HepG2 (cell line): ENCODE measurements around the gene SLFN14. TPM values are rescaled to one million over a fixed set of nuclear protein-coding genes. Genes with fewer than 3 reads are reported as not detected.

ENCODE experiments used
- ATAC-seq: fragments of 200-7000 bp; cut with Tn5 transposase; 3 replicates; pipeline ENCODE4 v1.9.1; 2020; ENCODE audit warnings: mild to moderate bottlenecking, moderate library complexity
- BruUV-seq: library from RNA; stranded (reverse); fragments of 400-500 nt; replicated peaks from 2 replicates; lab custom pipeline; 2021; lab: Mats Ljungman, UMichigan
- CTCF ChIA-PET: fragments of 300-600 bp; formaldehyde crosslinking; extraction: SDS; loops from one replicate; lab custom pipeline; 2021; ENCODE audit warnings: low total read pairs, inconsistent platforms, low intra/inter-chr PET ratio; lab: Yijun Ruan, JAX
- POLR2A ChIA-PET: fragments of 350-600 bp; sonication (Branson Sonifier 250); formaldehyde crosslinking; loops from one replicate; lab custom pipeline; 2020; ENCODE audit warnings: antibody characterized with exemption, inconsistent platforms; lab: Yijun Ruan, JAX
- DNase-seq: peaks from one replicate; pipeline ENCODE4 v3.0.0-alpha.2; 2015; ENCODE audit warnings: low spot score
- FAIRE-seq: peaks from 3 replicates; lab custom pipeline; 2011; peaks lifted over from hg19 to GRCh38; lab: Jason Lieb, UNC
- H2AFZ ChIP-seq: one replicate; pipeline ENCODE4 v1.6.1; 2011; ENCODE audit warnings: low read length, inconsistent platforms
- H3K27ac ChIP-seq: fragments of 300-600 bp; 3 replicates; pipeline ENCODE4 v1.8.0; 2011; ENCODE audit warnings: mixed run types, mild to moderate bottlenecking, mixed read lengths, low read length, inconsistent platforms; ENCODE audit not compliant: insufficient read depth; ENCODE audit errors: extremely low read length
- H3K27me3 ChIP-seq, 2 experiments: fragments of 200-600 bp in 1 of 2; 2 replicates in 1 of 2; 3 replicates in 1 of 2; pipeline versions ENCODE4 v1.6.0 to v1.8.0; 2011; ENCODE audit warnings: low read length in 2 of 2, mild to moderate bottlenecking in 2 of 2, moderate library complexity in 2 of 2, inconsistent platforms in 1 of 2; ENCODE audit not compliant: insufficient read depth in 2 of 2, control insufficient read depth in 1 of 2
- H3K36me3 ChIP-seq, 2 experiments: fragments of 200-600 bp in 1 of 2; replicated peaks in 1 of 2; 2 replicates in 1 of 2; 3 replicates in 1 of 2; pipeline versions ENCODE4 v1.5.1 to v1.8.0; 2011; ENCODE audit warnings: low read length in 2 of 2, inconsistent platforms in 1 of 2; ENCODE audit not compliant: insufficient read depth in 2 of 2, control insufficient read depth in 1 of 2
- H3K4me1 ChIP-seq: 2 replicates; pipeline ENCODE4 v1.5.1; 2012; ENCODE audit warnings: low read length, inconsistent platforms; ENCODE audit not compliant: insufficient read depth
- H3K4me2 ChIP-seq: 2 replicates; pipeline ENCODE4 v1.6.0; 2011; ENCODE audit warnings: low read depth, low read length, inconsistent platforms
- H3K4me3 ChIP-seq, 3 experiments: fragments of 200-600 bp in 1 of 3; sonication (generic), shearing (Covaris generic) in 1 of 3; replicated peaks in 1 of 3; 2 replicates each; pipeline ENCODE4 v1.5.1; 2011 to 2016; ENCODE audit warnings: low read length in 3 of 3, inconsistent platforms in 2 of 3, low read depth in 2 of 3, mild to moderate bottlenecking in 2 of 3, control low read depth in 1 of 3, mixed read lengths in 1 of 3; ENCODE audit not compliant: insufficient read depth in 1 of 3
- H3K79me2 ChIP-seq: one replicate; pipeline ENCODE4 v1.6.1; 2011; ENCODE audit warnings: low read length, inconsistent platforms; ENCODE audit not compliant: insufficient read depth
- H3K9ac ChIP-seq: 2 replicates; pipeline ENCODE4 v1.6.0; 2011; ENCODE audit warnings: mild to moderate bottlenecking, low read depth, low read length, inconsistent platforms; ENCODE audit not compliant: insufficient read depth
- H3K9me3 ChIP-seq: 2 replicates; pipeline ENCODE4 v1.5.1; 2012; ENCODE audit warnings: mild to moderate bottlenecking, low read length
- H4K20me1 ChIP-seq: 2 replicates; pipeline ENCODE4 v1.6.0; 2011; ENCODE audit warnings: inconsistent platforms, mild to moderate bottlenecking, low read length, moderate library complexity; ENCODE audit not compliant: insufficient read depth
- ERF ChIP-seq: IDR thresholded peaks from 2 replicates; pipeline ENCODE4 v1.6.1; 2018; ENCODE audit warnings: missing biosample characterization, missing genetic modification reagents
- HNF1B ChIP-seq: sonication (generic); formaldehyde crosslinking; IDR thresholded peaks from 2 replicates; pipeline ENCODE4 v1.5.1; 2020; ENCODE audit warnings: mild to moderate bottlenecking, moderate library complexity, missing genetic modification reagents
- IKZF1 ChIP-seq: fragments of 450-650 bp; IDR thresholded peaks from 2 replicates; pipeline ENCODE4 v1.7.1; 2016
- MBNL3 ChIP-seq: fragments of 250-450 bp; sonication (Bioruptor Pico); conservative IDR thresholded peaks from 2 replicates; pipeline ENCODE4 v1.8.0; 2022; ENCODE audit warnings: mild to moderate bottlenecking, inconsistent platforms
- SMYD3 ChIP-seq: sonication (generic); formaldehyde crosslinking; IDR thresholded peaks from 2 replicates; pipeline ENCODE4 v1.8.1; 2023; ENCODE audit warnings: mild to moderate bottlenecking, missing genetic modification reagents
- TBP ChIP-seq: sonication (generic); formaldehyde crosslinking; IDR thresholded peaks from 2 replicates; pipeline ENCODE4 v1.5.0; 2020; ENCODE audit warnings: missing genetic modification reagents
- YEATS2 ChIP-seq: sonication (generic); formaldehyde crosslinking; IDR thresholded peaks from 2 replicates; pipeline ENCODE4 v1.4.0; 2020; ENCODE audit warnings: missing genetic modification reagents, borderline replicate concordance
- ZBTB38 ChIP-seq: sonication (generic); formaldehyde crosslinking; IDR thresholded peaks from 2 replicates; pipeline ENCODE4 v1.5.1; 2020; ENCODE audit warnings: mild to moderate bottlenecking, missing genetic modification reagents
- ZNF431 ChIP-seq: sonication (generic); formaldehyde crosslinking; IDR thresholded peaks from 2 replicates; pipeline ENCODE4 v1.9.0; 2022; ENCODE audit warnings: missing genetic modification reagents, low read depth, mild to moderate bottlenecking, borderline replicate concordance
- ZNF460 ChIP-seq: sonication (generic); formaldehyde crosslinking; IDR thresholded peaks from 2 replicates; pipeline ENCODE4 v1.5.1; 2020; ENCODE audit warnings: missing genetic modification reagents, mild to moderate bottlenecking, borderline replicate concordance
- ZSCAN30 ChIP-seq: sonication (generic); formaldehyde crosslinking; IDR thresholded peaks from 2 replicates; pipeline ENCODE4 v1.5.0; 2020; ENCODE audit warnings: mild to moderate bottlenecking, missing genetic modification reagents
- WGBS: methylation state at CpG from one replicate; pipeline ENCODE4 v1.1.6; 2017; ENCODE audit warnings: low lambda C conversion rate; 5-methylcytosine and 5-hydroxymethylcytosine counted together
- in situ Hi-C: cut with HindIII; loops from 2 replicates; pipeline ENCODE4 v1.10.0; 2017; ENCODE audit warnings: low pct_unique_long_range_greater_than_20kb; ENCODE audit not compliant: extremely low pct_ligation_motif_present
- intact Hi-C: fragments of 100-400 bp; cut with micrococcal nuclease; formaldehyde crosslinking; loops from one replicate; pipeline ENCODE4 v1.10.0; 2022; ENCODE audit not compliant: unreplicated experiment
- polyA plus RNA-seq, 8 experiments: library from polyadenylated mRNA; depleted of rRNA in 3 of 8; stranded (reverse) in 7 of 8; unstranded in 1 of 8; fragments of >200 nt; fragmentation: Illumina TruSeq in 4 of 8; extraction: Trizol in 4 of 8; gene quantifications; 2 replicates each; pipeline versions ENCODE4 v1.2.1 to v1.2.3, GENCODE V29; 2011 to 2016; ENCODE audit warnings: low read depth in 4 of 8, missing spikeins in 1 of 8, mixed read lengths in 1 of 8; ENCODE audit not compliant: insufficient read depth in 1 of 8
- total RNA-seq, 5 experiments: library from RNA; depleted of rRNA; stranded (reverse); fragments of >200 nt; fragmentation: Illumina TruSeq; extraction: Trizol; gene quantifications; 2 replicates each; pipeline ENCODE4 v1.2.3, GENCODE V29; 2016; ENCODE audit warnings: low read depth in 1 of 5
- TF ChIP-seq, protein P1 (sequence below): sonication (generic); formaldehyde crosslinking; IDR thresholded peaks from 2 replicates; pipeline ENCODE4 v1.5.1; 2020; ENCODE audit warnings: missing genetic modification reagents, mild to moderate bottlenecking, borderline replicate concordance
- TF ChIP-seq, protein P2 (sequence below): sonication (generic); formaldehyde crosslinking; IDR thresholded peaks from 2 replicates; pipeline ENCODE4 v1.4.0; 2020; ENCODE audit warnings: mild to moderate bottlenecking, missing genetic modification reagents
- TF ChIP-seq, protein P3 (sequence below): sonication (generic); formaldehyde crosslinking; IDR thresholded peaks from 2 replicates; pipeline ENCODE4 v1.4.0; 2020; ENCODE audit warnings: missing genetic modification reagents

Gene SLFN14
- total and polyA plus RNA-seq, 2 of the 13 experiments (the other 11 are each of a cell fraction or from before 2014, with no cell fraction given) = not detected

DNA sequence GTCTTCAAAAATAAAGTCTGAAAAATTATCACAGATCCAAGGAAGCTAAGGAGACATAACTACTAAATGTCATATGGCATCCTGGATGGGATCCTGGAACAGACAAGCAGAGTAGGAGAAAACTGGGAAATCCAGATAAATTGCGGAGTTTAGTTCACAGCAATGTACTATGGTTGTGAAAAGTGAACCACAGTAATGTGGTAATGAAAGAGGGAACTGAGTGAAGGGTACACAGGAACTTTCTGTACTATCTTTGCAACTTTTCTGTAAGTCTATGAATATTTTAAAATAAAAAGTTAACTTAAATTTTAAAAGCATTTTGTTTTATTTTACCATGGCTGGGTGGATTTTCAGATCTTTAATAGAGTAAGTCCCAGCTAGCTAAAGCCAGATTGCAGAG, 39.5 kb downstream of the SLFN14 start:
- FAIRE-seq (no peak), ATAC-seq (no peak), DNase-seq (no peak)
- Histone ChIP-seq H3K27me3 (no peaks in the 10 kb centered on the region; a peak in 1 of 5 replicates), H3K4me2 (no peak overlapping the region), H2AFZ (no peak overlapping the region), H4K20me1 (no peaks in the 10 kb centered on the region), H3K36me3 (no peaks in the 10 kb centered on the region), H3K9ac (no peak overlapping the region), H3K79me2 (no peaks in the 10 kb centered on the region), H3K9me3 (no peaks in the 10 kb centered on the region), H3K4me1 (no peaks in the 10 kb centered on the region), H3K4me3 (no peak overlapping the region), H3K27ac (no peak overlapping the region)
- intact Hi-C loops (no loop called here), in situ Hi-C loops (no loop called here)
- 26% methylated on average over 1 of the region's 1 CpG for WGBS
- ChIA-PET POLR2A (no interaction called here), CTCF (no interaction called here)
- TF ChIP-seq, protein P1, sequence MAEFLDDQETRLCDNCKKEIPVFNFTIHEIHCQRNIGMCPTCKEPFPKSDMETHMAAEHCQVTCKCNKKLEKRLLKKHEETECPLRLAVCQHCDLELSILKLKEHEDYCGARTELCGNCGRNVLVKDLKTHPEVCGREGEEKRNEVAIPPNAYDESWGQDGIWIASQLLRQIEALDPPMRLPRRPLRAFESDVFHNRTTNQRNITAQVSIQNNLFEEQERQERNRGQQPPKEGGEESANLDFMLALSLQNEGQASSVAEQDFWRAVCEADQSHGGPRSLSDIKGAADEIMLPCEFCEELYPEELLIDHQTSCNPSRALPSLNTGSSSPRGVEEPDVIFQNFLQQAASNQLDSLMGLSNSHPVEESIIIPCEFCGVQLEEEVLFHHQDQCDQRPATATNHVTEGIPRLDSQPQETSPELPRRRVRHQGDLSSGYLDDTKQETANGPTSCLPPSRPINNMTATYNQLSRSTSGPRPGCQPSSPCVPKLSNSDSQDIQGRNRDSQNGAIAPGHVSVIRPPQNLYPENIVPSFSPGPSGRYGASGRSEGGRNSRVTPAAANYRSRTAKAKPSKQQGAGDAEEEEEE (CRISPR knock-in tag) = no peak
- no peak for TF ChIP-seq TBP (CRISPR knock-in tag)
- no peak for TF ChIP-seq ZBTB38
- BruUV-seq = no TSS peak

GRCh38 chr17:35519906-35520442, 40.6 kb downstream of the SLFN14 start:
- intact Hi-C loops = no loop called here
- ATAC-seq (no peak), DNase-seq (no peak), FAIRE-seq (no peak)
- H3K36me3 ChIP-seq = no peaks in the 10 kb centered on the region
- BruUV-seq = no TSS peak
- H3K4me2 ChIP-seq = no peak overlapping the region
- no peaks in the 10 kb centered on the region for H3K4me1 ChIP-seq
- H3K9me3 ChIP-seq = no peaks in the 10 kb centered on the region
- H3K27ac ChIP-seq = no peak overlapping the region
- H3K9ac ChIP-seq = no peak overlapping the region
- in situ Hi-C loops = no loop called here
- POLR2A ChIA-PET = no interaction called here
- no peaks in the 10 kb centered on the region; a peak in 1 of 5 replicates for H3K27me3 ChIP-seq
- no peak overlapping the region for H3K4me3 ChIP-seq
- H4K20me1 ChIP-seq = no peaks in the 10 kb centered on the region
- H2AFZ ChIP-seq = no peak overlapping the region
- 23% methylated on average over 8 of the region's 8 CpGs for WGBS
- CTCF ChIA-PET = no interaction called here
- no peaks in the 10 kb centered on the region for H3K79me2 ChIP-seq
- TF ChIP-seq HNF1B (CRISPR knock-in tag) (no peak), ZNF460 (no peak), YEATS2 (no peak), IKZF1 (no peak), SMYD3 (CRISPR knock-in tag) (no peak), ZSCAN30 (CRISPR knock-in tag) (no peak), ERF (no peak), ZNF431 (CRISPR knock-in tag) (no peak), MBNL3 (no peak)
- TF ChIP-seq, protein P2, sequence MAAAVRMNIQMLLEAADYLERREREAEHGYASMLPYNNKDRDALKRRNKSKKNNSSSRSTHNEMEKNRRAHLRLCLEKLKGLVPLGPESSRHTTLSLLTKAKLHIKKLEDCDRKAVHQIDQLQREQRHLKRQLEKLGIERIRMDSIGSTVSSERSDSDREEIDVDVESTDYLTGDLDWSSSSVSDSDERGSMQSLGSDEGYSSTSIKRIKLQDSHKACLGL (CRISPR knock-in tag) = no peak
- TF ChIP-seq, protein P3, sequence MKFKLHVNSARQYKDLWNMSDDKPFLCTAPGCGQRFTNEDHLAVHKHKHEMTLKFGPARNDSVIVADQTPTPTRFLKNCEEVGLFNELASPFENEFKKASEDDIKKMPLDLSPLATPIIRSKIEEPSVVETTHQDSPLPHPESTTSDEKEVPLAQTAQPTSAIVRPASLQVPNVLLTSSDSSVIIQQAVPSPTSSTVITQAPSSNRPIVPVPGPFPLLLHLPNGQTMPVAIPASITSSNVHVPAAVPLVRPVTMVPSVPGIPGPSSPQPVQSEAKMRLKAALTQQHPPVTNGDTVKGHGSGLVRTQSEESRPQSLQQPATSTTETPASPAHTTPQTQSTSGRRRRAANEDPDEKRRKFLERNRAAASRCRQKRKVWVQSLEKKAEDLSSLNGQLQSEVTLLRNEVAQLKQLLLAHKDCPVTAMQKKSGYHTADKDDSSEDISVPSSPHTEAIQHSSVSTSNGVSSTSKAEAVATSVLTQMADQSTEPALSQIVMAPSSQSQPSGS (CRISPR knock-in tag) = no peak
